ENCODE data around the gene BPIFB6.
"Not testable (repeated sequence)": the region's sequence is repeated elsewhere in the genome, so short reads cannot be mapped to it uniquely, and the experiment has no call there.

Gene BPIFB6

DNA sequence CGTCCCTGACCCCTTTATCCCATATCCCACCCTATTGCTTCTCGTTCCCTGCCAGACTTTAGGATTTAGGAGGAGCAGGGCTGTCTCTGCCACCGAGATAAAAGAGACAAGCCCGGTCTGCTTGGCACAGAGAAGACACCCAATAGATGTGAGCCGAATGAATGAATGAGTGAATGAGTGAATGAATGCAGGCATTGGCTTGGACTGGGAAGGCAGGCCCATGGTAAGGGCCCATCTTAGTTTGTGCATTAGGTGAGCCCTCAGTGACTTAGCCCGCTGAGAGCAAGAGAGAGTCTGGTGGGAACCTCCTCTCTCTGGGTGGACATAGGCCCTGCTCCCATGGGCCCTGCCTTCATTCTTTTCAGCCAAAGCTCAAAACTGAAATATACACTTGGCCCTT is 879 bp upstream of the BPIFB6 start:
- no peak for DNase-seq

DNA sequence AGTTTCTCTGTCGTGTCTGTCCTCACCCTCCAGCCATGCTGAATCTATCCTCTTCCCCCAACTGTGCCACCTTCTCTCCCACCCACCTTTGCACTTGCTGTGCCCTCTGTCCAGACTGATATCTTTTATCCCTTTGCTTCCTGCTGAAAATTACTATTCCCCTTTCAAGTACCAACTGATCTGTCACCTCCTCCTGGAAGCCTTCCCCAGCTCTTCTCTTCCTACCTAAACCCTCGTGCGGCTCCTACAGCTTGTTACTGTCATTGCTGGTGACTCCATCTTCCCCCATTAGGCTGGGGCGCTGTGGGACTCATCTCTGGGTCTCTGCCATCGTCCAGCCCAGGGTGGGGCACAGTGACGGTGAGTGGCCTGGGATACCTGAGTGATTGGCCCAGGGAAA is 1.1 kb downstream of the BPIFB6 start:
- DNase-seq, result no peak

DNA sequence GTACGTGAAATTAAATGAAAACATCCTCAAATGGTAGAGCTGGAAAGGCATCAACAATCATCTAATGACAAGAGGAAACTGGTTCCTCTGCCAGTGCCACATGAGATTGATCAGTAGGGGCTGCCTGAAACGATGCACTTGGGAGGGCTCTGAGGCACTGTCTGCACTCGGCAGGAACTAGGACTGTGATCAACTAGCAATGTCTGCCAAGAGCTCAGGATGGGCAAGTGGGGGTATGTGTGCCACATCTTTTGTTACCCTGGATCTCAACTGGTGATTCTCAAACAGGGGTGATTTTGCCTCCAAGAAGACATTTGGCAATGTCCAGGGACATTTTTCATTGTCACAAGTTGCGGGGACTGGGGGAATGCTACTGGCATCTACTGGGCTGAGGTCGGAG is 1.9 kb downstream of the BPIFB6 start:
- DNase-seq, result no peak

DNA sequence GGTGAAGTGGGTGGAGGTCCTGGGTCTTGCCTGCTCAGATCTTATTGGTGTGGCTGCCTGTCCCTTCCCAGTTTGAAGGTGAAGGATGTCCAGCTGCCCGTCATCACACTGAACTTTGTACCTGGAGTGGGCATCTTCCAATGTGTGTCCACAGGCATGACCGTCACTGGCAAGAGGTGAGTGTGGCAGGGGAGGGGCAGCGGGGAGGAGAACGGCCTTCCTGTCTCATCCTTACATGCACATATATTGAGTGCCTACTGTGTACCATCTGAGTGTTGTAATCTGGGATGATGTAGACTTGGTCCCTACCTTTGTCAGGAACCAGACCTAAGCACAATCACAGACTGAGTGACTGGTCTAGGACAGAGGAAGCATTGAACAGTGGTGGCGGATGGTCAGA is 2.7 kb downstream of the BPIFB6 start:
- no peak for DNase-seq

DNA sequence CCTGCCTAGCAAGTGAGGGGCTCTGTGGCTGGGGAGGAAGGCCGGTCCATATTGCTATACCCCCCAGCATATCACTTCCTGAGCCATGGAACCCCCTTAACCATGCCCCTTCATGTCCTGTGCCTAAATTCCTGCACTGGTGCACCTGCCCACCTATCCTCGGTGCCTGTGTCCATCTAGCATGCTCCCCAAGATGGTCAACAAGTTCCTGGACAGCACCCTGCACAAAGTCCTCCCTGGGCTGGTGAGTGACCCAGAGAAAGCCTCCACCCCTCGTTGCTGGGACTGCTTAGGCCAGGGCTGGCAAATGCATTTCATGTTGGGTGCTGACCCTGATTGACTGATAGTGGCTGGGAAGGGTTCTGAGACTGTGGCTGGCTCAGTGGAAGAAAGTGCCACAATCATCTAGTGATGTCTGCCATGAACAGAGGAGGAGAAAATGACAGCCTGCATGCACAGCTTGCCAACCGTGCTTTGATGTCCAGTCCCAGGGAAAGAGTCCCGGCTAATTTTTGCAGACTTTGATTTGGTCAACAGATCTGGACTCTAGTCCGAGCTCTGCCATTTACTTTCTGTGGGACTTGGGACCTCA is 3.5 kb downstream of the BPIFB6 start:
- no peak for DNase-seq

DNA sequence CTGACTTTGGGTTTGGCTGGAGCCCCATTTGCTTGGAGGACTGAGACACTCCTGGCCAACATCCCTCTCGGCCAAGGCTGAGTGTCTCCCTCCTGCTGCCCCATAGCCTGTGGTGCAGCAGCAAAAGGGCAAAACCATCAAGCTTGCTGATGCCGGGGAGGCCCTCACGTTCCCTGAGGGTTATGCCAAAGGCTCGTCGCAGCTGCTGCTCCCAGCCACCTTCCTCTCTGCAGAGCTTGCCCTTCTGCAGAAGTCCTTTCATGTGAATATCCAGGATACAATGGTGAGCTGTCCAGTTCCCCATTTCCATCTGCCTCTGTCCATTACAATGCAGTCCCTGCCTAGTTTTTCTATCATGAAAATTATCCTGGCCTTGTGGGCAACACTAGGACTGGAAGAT is 6.0 kb downstream of the BPIFB6 start:
- DNase-seq, result no peak

DNA sequence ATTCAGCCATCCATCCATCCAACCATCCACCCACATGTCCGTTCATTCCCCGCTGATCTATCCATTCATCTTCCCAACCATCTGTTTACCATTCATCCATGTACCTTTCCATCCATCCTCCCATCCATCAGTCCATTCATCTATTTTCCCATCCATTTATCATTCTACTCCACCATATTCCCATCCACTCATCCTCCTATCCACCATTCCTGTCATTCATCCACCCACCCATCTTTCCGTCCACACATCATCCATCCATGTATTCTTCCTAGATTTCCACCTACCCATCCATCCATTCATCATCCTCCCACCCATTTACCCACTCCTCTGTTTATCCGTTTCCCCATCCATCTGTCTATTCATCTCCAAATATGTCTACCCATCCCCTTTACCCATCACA is 6.8 kb downstream of the BPIFB6 start:
- DNase-seq, result no peak

DNA sequence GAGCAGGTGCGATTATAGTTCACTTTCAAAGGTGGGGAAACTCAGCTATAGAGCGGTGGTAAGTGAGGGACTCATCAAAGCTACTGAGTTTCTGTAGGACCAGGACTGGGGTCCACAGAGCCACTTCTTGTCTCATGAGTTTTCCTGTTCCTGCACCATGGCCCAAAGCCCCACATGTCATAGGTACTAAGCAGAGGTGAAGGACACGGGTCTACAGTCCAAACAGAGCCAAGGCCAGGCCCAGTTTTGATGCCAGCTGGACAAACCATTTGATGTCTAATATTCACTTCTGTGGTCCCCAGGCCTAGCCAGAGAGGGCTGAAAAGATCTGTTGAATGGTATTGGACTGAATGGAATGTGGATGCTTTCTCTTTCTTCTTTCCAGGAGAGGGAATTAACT is 11.0 kb downstream of the BPIFB6 start:
- DNase-seq, result no peak

DNA sequence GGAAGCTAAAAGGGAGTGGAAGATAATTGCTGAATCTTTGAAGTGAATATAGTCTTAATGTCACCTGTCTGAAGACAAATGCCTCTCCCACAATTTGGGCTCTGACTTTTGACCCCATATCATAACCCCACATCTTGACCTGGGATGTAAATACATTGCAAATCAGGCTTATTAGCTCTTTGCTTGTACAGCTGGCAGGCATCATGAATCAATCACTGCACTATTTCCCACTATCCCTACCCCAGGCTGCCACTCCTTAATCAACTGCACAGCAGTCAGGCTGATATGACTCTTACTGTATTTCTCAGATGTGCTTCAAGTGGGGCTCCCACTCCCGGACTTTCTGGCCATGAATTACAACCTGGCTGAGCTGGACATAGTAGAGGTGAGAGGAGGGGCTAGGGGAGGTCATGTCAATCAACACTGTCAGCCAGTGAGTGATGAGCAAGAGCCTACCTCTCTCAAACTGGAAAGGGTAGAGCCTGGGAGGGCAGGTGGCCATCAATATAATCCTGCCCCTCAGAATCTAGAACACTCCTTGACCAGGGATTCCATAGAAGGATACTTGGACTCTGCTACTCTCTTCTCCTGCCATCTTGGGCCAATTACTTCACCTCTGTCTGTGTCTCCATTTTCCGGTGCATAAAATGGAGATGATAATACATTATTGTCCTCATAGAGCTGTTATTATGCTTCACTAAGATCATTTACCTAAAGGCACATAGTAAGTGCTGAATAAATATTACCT is 11.7 kb downstream of the BPIFB6 start:
- DNase-seq, result no peak

DNA sequence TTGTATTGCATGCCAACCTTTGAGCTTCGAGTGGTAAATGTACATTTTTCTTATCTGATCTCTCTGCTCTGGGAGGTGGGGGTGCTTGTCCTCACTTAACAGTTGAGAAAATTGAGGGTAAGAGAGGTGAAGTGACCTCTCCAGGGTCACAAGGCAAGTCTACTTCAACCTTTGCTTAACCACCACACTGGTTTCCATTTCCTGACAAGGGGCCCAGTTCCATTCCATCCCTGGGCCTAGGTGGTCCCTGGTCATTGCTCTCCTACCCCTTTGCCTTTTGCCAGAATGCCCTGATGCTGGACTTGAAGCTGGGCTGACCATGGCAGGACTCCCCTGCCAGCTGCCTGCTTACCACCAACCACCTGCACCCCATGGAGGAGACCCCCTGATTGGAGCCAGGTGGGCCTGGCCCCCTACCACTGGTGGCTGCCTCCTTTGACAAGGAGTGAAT is 12.3 kb downstream of the BPIFB6 start:
- no peak for DNase-seq

DNA sequence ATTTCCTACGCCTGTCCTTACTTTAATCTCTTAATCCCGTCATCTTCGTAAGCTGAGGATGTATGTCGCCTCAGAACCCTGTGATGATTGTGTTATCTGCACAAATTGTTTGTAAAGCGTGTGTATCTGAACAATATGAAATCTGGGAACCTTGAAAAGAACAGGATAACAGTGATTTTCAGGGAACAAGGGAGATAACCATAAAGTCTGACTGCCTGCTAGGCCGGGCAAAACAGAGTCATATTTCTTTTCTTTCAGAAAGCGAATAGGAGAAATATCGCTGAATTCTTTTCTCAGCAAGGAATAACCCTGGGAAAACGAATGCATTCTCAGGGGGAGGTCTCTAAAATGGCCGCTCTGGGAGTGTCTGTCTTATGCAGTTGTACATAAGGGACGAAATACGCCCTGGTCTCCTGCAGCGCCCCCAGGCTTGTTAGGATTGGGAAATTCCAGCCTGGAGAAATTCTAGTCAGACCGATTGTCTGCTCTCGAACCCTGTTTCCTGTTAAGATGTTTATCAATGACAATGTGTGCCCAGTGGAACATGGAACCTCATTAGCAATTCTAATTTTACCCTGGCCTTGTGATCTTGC is 13.8 kb downstream of the BPIFB6 start:
- DNase-seq, result not testable (repeated sequence)

DNA sequence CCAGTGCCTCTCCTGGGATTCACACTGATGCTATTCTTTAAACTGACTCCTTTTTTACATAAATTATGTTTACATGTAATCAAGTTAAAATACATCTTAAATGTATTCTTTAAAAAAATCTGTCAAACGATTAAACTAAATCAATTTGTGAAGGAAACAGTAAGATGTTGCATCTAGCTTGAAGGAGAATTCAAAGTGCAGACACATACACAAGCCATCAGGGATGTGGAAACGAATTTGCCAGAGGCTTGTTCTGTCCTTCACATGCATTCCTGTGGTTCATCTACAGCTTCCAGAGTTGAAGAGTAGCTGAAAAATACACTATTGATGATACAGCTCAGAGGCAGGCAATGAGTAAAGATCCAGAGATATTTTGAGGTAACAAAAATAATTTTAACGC is 15.0 kb downstream of the BPIFB6 start:
- DNase-seq, result no peak

DNA sequence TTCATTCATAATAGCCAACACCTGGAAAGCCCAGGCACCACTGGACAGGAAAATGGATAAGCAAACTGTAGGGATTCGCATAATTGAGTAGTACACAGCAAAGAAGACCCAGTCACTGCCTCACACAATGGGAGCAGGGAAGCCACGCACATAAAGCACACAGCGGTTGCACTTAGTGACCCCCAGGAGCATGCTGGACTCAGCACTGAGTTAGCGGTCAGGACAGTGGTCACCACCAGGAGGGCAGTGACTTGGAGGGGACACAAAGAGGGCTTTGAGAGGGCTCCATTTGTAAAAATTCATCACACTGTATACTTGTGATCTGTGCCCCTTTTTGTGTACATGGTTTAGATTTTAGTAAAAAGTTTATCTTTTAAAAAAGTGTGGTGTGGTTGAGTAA is 19.9 kb downstream of the BPIFB6 start:
- no peak for DNase-seq

DNA sequence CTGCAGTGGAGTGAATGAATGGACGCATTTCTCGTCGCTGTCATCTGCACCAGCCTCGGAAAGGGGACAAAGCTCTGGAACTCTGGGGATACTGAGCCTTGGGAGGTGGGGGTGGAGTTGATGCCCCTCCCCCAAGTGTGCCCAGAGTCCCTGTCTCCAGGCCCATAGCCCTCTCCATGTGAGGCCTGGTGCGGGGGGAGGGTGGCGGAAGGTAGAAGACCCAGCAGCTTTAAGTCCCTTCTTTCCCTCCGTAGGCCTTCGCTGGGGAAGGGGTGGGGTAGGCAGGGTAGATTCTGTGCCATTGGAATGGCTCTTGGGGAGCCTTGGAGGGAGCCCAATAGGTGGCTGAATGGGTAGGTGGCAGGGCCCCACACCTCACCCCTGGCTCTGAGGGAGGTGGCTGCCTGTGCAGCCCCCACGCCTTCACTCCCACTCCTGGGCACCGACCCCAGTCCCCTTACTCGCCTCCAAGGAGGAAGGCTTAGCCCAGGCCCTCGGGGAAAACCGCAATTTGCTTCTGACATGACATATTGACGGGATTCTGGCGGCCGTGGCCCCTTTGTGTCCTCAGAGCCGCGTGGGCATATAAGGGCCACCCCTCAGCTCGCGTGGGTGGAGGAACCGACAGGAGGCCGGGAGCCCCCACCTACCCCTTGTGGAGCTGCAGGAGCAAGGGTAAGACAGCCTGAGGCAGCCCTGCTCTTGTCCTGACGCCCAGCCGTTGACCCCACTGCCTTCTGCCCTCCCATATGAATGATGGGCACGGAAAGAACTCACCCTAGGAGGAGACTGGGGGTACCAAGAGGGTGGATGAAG is 22.1 kb downstream of the BPIFB6 start, which contains the start of gene BPIFB3:
Gene BPIFB3, plus strand, starts transcription at position 613 of the 816 bp plus-strand sequence. CDS start 1,533 bp downstream, outside the sequence.
- no peak for DNase-seq

DNA sequence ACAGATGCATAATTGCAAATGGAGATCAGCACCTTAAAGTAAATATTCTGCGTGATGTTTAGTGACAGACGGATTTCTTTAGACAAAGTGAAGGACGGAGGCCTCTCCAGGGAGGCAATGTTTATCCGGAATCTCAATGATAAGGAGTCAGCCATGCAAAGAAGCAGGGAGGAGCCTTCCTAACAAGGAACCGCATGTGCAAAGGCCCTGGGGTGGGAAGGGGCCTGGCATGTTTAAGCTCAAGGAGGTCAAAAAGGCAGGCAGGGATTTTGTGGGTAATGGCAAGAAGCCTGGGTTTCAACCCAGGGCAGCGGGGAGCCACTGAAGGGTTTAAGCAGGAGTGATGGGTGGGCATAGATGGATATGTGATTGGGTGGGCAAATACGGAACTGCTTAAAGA is 22.9 kb downstream of the BPIFB6 start:
- DNase-seq, result no peak

DNA sequence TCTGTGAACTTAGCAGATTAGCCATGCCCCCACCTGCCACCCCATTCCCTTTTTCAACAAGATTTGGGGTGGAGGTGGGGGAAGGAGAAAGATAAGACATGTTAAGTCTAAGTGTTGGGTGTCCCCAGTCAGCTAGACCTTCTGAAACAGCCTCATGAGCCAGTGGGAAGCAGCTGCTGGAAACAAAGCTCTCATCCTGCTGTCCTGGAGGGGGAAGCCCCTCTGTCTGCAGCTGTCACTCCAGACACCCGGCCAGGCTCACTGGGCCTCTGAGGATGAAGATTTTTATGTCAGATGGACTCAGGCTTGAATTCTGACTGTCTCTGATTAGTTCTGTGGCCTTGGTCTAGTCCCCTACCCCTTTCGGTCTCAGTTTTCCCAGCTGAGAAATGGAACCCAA is 23.3 kb downstream of the BPIFB6 start:
- no peak for DNase-seq

DNA sequence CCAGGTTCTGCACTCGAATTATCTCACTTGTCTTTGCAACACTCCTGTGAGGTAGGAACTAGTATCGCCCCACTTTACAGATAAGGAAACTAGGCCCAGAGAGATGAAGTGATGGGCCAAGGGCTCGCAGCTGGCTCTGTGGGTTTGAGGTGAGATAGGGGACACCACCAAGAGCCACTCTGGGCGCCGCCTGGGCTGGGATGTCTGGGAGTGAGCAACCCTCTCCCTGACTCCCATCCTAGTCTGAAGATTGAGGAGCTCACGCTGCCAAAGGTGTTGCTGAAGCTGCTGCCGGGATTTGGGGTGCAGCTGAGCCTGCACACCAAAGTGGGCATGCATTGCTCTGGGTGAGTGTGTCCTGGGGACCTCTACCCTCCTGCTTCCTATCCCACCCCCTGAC is 27.7 kb downstream of the BPIFB6 start:
- DNase-seq, result no peak

DNA sequence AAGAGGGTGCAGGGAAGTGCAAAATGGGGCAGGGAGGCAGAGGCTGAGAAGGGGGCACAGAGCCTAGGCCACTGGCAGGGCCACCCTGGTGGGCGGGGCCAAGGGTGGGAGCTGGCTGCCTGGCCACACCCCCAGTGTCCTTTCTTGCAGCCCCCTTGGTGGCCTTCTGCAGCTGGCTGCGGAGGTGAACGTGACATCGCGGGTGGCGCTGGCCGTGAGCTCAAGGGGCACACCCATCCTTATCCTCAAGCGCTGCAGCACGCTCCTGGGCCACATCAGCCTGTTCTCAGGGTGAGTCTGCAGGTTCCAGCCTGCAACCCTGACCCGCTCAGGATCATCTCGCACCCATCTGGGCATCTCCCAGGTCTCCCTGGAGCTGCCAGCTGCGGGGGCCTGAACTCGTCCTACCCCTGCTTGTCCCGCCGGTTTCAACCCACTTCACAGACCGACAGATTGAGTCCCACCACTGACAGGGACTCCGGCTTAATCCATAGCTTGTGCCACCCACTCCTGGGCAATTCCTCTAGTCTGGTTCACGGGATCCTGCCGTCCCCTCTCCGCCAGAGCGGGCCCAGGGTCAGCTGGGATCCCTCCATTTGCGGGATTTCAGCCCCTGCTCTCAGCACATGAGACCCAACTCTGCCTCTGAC is 28.4 kb downstream of the BPIFB6 start:
- DNase-seq, result no peak

DNA sequence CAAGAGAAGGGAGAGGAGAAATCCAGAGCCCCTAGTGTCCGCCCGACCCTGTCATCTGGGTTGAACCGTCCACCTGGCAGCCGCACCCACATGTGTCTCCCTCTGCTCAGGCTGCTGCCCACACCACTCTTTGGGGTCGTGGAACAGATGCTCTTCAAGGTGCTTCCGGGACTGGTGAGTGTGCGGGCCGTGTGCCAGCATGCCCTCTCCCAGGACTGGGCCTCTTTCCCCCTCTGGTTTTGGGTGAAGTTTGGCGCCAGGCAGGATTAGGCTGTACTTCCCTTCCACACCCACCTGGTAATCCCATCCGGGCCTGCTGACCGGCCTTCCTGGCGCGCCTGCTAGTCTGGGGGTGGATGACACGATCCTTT is 30.2 kb downstream of the BPIFB6 start:
- DNase-seq, result no peak

DNA sequence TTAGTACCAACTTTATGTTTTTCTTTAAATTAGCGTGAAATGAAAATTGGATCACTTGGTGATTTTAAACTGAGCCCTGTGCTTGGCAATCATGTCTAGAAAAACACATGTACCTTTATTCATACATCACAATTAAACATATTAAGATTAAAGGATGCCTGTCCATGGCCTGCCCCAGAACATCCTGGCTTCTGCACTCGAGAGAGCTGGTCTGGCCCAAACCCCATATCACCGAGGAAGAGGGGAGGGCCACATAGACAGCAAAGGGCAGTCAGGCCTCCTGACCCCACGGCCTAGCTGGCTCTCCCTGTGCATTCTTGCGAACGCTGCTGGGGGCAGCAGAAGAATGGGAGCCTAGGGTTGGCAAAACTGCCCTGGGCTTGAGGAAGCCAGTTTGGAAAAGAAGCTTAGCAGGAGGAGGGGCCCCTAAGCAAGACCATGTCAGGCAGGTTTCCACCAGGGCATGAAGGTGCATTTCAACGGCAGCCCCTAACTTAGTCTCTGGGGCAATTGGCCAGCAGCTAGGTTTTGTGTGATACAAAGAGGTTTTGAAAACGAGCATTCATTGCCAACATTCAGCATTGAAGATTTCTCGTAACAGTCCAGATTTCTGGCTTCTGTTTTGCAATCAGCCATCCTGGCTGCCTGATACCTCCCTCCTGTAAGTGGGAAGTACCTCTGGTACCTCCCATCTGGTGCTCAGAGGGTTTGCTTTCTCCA is 30.8 kb downstream of the BPIFB6 start:
- no peak for DNase-seq

DNA sequence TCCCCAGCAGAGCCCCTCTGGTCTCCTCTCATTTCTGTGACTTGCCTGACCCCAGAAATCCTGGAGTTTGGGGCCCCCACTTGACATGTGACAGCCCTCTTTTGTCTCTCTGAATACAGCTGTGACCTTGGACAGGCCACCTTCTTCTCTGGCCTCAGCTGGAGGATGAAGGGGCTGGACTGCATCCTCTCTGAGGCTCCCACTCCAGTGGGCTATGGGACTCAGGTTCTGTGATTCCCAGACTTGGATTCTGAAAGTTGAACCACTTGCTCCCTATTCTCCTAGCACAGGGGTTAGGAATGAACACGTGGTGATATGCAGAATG is 31.3 kb downstream of the BPIFB6 start:
- no peak for DNase-seq

DNA sequence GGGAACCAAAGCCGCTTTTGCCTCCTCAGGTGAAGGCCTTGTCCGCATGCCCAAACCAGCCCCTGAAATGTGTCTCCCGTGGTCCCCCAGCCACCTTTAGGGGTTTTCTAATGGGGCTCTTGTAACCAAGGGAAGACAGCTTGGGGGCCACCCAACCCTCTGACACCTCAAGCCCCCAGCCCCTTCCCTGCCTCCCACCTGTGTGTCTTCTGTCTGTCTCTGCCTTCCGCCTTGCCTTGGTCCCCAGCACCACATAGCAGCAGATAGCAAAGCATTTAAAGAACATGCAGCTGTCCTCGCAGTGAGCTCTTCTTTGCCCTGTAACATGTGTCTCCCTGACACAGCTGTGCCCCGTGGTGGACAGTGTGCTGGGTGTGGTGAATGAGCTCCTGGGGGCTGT is 31.8 kb downstream of the BPIFB6 start:
- DNase-seq, result no peak
